Measurements from ENCODE around the gene UBXN11.

UBXN11 gene

GRCh38 chr1:26237230-26237966, 69.0 kb downstream of the UBXN11 start:
- TF ChIP-seq, protein P1, sequence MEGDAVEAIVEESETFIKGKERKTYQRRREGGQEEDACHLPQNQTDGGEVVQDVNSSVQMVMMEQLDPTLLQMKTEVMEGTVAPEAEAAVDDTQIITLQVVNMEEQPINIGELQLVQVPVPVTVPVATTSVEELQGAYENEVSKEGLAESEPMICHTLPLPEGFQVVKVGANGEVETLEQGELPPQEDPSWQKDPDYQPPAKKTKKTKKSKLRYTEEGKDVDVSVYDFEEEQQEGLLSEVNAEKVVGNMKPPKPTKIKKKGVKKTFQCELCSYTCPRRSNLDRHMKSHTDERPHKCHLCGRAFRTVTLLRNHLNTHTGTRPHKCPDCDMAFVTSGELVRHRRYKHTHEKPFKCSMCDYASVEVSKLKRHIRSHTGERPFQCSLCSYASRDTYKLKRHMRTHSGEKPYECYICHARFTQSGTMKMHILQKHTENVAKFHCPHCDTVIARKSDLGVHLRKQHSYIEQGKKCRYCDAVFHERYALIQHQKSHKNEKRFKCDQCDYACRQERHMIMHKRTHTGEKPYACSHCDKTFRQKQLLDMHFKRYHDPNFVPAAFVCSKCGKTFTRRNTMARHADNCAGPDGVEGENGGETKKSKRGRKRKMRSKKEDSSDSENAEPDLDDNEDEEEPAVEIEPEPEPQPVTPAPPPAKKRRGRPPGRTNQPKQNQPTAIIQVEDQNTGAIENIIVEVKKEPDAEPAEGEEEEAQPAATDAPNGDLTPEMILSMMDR (conservative IDR thresholded peaks at IDR 0.05; ENCODE audit: low read depth): no peak
- ChIA-PET POLR2A (ENCODE audit: low non-redundant PET) (interaction anchor here (0.6 to 1.0 kb wide), 2 partner anchors 9 to 13 kb away, joined by 9 to 10 read pairs; no protein-coding TSS in a partner anchor), CTCF (interaction anchor here (0.5 to 1.3 kb wide), 4 partner anchors 38 to 159 kb away, joined by 3 to 9 read pairs (median 4); no protein-coding TSS in a partner anchor)
- no peak overlapping the region for H3K27ac ChIP-seq
- no peak for DNase-seq (ENCODE audit: low spot score)

DNA sequence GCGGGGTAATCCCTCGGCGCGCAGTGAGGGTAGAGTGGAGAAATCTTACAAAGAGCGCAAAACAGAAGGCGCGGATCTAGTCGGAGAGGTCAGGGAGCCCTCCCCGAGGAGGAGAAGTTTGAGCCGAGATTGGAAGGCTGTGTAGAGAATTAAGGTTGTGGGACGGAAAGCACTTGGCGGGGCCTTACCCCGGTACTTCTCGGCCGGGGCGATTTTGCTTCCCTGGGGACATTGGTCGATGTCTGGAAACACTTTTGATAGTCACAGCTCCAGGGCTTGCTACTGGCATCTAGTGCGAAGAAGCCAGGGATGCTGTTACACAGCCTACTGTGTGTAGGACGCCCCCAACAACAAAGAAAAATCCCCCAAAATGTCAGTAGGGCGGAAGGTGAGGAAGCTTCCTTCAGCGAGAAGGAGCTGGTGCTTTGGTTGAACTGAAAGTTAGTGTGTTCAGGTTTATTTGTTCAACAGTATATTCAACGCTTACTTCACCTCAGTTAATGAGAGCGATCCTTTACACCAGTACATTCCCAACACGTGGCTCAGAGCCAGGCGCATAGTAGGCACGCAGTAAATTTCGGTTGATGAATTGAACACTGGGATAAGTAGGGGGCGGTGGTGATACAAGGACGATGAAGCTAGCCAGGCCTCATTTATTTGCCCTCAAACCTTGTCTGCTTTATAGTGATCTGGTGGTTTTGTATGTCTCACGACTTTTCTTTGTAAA, 71.6 kb downstream of the UBXN11 start:
- TF ChIP-seq, protein P1 (conservative IDR thresholded peaks at IDR 0.05; ENCODE audit: low read depth): no peak
- POLR2A ChIA-PET (ENCODE audit: low non-redundant PET): interaction anchor here (0.5 kb wide), 1 partner anchor 108 kb away, joined by 3 read pairs; no protein-coding TSS in a partner anchor
- CTCF ChIA-PET: interaction anchor here (0.5 to 2.4 kb wide), 10 partner anchors 12 to 227 kb away, joined by 3 to 15 read pairs (median 5); partner anchors contain the start of genes ZNF593 and ZNF593OS
- peak; percentile 45 for DNase-seq (ENCODE audit: low spot score)
- H3K27ac ChIP-seq: peak overlapping the region; percentile 86

- TF ChIP-seq, protein P1 (conservative IDR thresholded peaks at IDR 0.05; ENCODE audit: low read depth): peak; percentile 91
- ChIA-PET CTCF (interaction anchor here (0.5 to 2.4 kb wide), 21 partner anchors 9 to 320 kb away, joined by 3 to 15 read pairs (median 4); partner anchors contain the start of genes CATSPER4, CNKSR1, ZNF593 and ZNF593OS), POLR2A (ENCODE audit: low non-redundant PET) (interaction anchor here (0.5 to 1.0 kb wide), 3 partner anchors 14 to 107 kb away, joined by 3 to 5 read pairs (median 3); partner anchors contain the start of gene C1orf232)
- peak within 1 kb of the TSS; percentile 86 for H3K27ac ChIP-seq
- DNase-seq (ENCODE audit: low spot score): peak; percentile 100
Observed at GRCh38 chr1:26233903-26234643, 72.4 kb downstream of the UBXN11 start, which contains the start of gene CEP85. Gene CEP85 (plus strand): TSS chr1:26234200. CDS start chr1:26239784, 5,584 bp downstream.
